Activated gamma-delta T cell treated with Interleukin-2 at 50 U/mL for 16 hours (primary cell): ENCODE data around the gene RNU4-1.
"Not testable (repeated sequence)": the region's sequence is repeated elsewhere in the genome, so short reads cannot be mapped to it uniquely, and the experiment has no call there.

Source experiments
- DNase-seq: peaks from one replicate; pipeline ENCODE4 v3.0.0-alpha.2; 2020

RNU4-1 gene

DNA sequence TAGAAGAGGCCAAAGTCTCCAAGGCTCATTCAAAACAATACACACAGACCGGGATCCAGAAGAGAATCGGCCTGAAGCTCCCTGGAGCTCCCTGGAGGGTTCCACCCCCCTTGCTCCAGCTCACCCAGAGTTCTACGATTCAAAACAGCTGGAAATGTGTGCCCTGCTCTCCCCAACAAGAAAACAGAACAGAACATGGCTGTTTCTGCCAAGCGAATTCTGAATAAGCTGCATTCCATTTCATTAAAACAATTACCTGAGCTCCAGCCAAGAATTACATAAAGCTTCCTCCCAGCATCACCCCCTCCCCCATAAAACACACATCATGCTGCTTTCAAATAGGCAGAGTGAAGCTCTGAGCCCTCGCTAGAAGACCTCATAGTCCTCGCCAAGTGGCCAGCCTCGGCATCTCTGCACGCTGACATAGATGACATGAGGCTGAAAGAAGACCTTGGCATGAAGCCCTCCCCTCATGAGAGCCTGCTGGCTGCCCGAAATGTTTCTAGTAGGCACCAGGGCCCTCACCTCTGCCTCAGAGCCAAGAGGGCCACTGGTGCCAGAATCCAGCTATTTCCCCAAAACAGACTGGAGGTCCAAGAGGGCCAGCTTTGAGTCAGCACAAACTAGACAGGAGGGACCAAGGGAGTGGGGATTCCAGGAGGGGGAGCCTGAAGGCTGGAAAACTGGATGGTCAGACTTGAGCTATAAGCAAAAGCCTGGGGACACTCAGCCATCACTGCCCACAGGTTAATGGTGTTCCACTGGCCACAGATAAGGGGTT is 35.8 kb downstream of the RNU4-1 start:
- no peak for DNase-seq

DNA sequence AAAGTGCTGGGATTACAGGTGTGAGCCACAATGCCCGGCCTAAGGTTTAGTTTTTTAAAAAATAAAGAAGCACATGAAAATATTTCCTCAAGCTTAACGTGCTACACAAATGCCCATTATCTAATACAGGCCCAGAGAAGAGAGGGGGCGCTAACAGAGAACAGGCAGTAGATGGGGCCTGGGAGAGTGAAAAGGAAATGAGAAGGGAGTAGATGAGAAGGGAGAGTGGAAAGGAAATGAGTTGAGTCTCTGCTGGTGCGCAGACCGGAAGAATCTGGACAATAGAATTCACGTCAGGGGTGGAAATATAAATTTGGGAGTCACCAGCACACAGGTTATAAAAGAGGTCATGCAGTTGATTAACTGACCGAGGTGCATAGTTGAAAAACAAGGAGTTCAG is 38.2 kb downstream of the RNU4-1 start:
- no peak for DNase-seq

GRCh38 chr12:120253313-120253712 is 39.7 kb downstream of the RNU4-1 start:
- peak; percentile 44 for DNase-seq

- DNase-seq: peak; percentile 80
Measured at GRCh38 chr12:120252071-120252906, 40.7 kb downstream of the RNU4-1 start.

- not testable (repeated sequence) for DNase-seq
Measured at GRCh38 chr12:120251364-120252070, 41.5 kb downstream of the RNU4-1 start.

GRCh38 chr12:120249875-120250795 is 42.9 kb downstream of the RNU4-1 start:
- DNase-seq: peak; percentile 37

- no peak for DNase-seq
Measured at GRCh38 chr12:120249266-120249874, 43.7 kb downstream of the RNU4-1 start.

DNA sequence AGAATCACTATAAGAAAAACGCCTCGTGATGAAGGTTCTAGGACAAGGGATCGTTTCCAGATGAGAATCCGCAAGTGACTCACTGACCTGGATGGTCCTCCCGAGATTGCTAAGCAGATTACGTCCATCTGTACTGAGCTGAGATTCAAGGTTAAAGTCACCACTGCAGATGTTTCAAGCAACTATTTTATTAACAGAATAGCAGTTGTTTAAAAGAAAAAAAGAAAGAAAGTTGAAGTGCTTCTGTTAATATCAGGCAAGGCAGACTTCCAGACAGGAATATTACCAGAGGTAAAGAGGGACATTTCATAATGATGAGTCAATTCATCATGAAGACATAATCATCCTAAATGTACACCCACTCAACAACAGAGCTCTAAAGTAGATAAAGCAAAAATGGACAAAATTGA is 45.4 kb downstream of the RNU4-1 start:
- no peak for DNase-seq

- no peak for DNase-seq
Measured at GRCh38 chr12:120247183-120247582, 45.9 kb downstream of the RNU4-1 start.

GRCh38 chr12:120246705-120247104 is 46.3 kb downstream of the RNU4-1 start:
- not testable (repeated sequence) for DNase-seq
